HepG2 (cell line): Measurements from ENCODE around the gene EPHA2. TPM values are rescaled to one million over a fixed set of nuclear protein-coding genes. Genes with fewer than 3 reads are reported as not detected.

Experiments used
- ATF7 ChIP-seq, 2 experiments: fragments of 450-650 bp in 1 of 2; sonication (generic) in 1 of 2; formaldehyde crosslinking in 1 of 2; IDR thresholded peaks; 2 replicates each; pipeline versions ENCODE4 v1.4.0 to v1.6.1; 2016 to 2020; ENCODE audit warnings: antibody characterized with exemption in 1 of 2, mild to moderate bottlenecking in 1 of 2, missing genetic modification reagents in 1 of 2
- CTCF ChIP-seq: sonication (generic); formaldehyde crosslinking; IDR thresholded peaks from 2 replicates; pipeline ENCODE4 v1.5.0; 2020; ENCODE audit warnings: mild to moderate bottlenecking, missing genetic modification reagents, moderate library complexity
- HOMEZ ChIP-seq: IDR thresholded peaks from 2 replicates; pipeline ENCODE4 v1.6.1; 2016; ENCODE audit warnings: low read depth
- ISX ChIP-seq: sonication (generic); formaldehyde crosslinking; conservative IDR thresholded peaks from 2 replicates; pipeline ENCODE4 v1.5.0; 2020; ENCODE audit warnings: missing genetic modification reagents
- MLLT10 ChIP-seq: sonication (generic); formaldehyde crosslinking; IDR thresholded peaks from 2 replicates; pipeline ENCODE4 v1.4.0; 2020; ENCODE audit warnings: missing genetic modification reagents
- MZF1 ChIP-seq: sonication (generic); formaldehyde crosslinking; IDR thresholded peaks from 2 replicates; pipeline ENCODE4 v1.8.1; 2023; ENCODE audit warnings: mild to moderate bottlenecking, missing genetic modification reagents, borderline replicate concordance
- NFE2 ChIP-seq: sonication (generic); formaldehyde crosslinking; IDR thresholded peaks from 2 replicates; pipeline ENCODE4 v1.4.0; 2020; ENCODE audit warnings: missing genetic modification reagents
- NR3C1 ChIP-seq: sonication (generic); formaldehyde crosslinking; IDR thresholded peaks from 2 replicates; pipeline ENCODE4 v1.4.0; 2020; ENCODE audit warnings: missing genetic modification reagents
- SALL1 ChIP-seq: sonication (generic); formaldehyde crosslinking; IDR thresholded peaks from 2 replicates; pipeline ENCODE4 v1.8.0; 2022; ENCODE audit warnings: mild to moderate bottlenecking, missing genetic modification reagents
- TERF1 ChIP-seq: sonication (generic); formaldehyde crosslinking; IDR thresholded peaks from 2 replicates; pipeline ENCODE4 v1.8.0; 2022; ENCODE audit warnings: mild to moderate bottlenecking, missing genetic modification reagents, moderate library complexity
- ZNF180 ChIP-seq: sonication (generic); formaldehyde crosslinking; IDR thresholded peaks from 2 replicates; pipeline ENCODE4 v1.4.0; 2020; ENCODE audit warnings: low read depth, missing genetic modification reagents, borderline replicate concordance
- ZNF414 ChIP-seq: sonication (generic); formaldehyde crosslinking; IDR thresholded peaks from 2 replicates; pipeline ENCODE4 v1.5.0; 2020; ENCODE audit warnings: missing genetic modification reagents
- ZNF430 ChIP-seq: sonication (generic); formaldehyde crosslinking; IDR thresholded peaks from 2 replicates; pipeline ENCODE4 v1.9.0; 2021; ENCODE audit warnings: mild to moderate bottlenecking, missing genetic modification reagents
- ZNF512B ChIP-seq: sonication (generic); formaldehyde crosslinking; IDR thresholded peaks from 2 replicates; pipeline ENCODE4 v1.5.1; 2020; ENCODE audit warnings: missing genetic modification reagents, mild to moderate bottlenecking, borderline replicate concordance
- ZNF589 ChIP-seq: sonication (generic); formaldehyde crosslinking; conservative IDR thresholded peaks from 2 replicates; pipeline ENCODE4 v1.8.0; 2022; ENCODE audit warnings: mild to moderate bottlenecking, moderate library complexity, missing genetic modification reagents
- polyA plus RNA-seq, 8 experiments: library from polyadenylated mRNA; depleted of rRNA in 3 of 8; stranded (reverse) in 7 of 8; unstranded in 1 of 8; fragments of >200 nt; fragmentation: Illumina TruSeq in 4 of 8; extraction: Trizol in 4 of 8; gene quantifications; 2 replicates each; pipeline versions ENCODE4 v1.2.1 to v1.2.3, GENCODE V29; 2011 to 2016; ENCODE audit warnings: low read depth in 4 of 8, missing spikeins in 1 of 8, mixed read lengths in 1 of 8; ENCODE audit not compliant: insufficient read depth in 1 of 8
- total RNA-seq, 5 experiments: library from RNA; depleted of rRNA; stranded (reverse); fragments of >200 nt; fragmentation: Illumina TruSeq; extraction: Trizol; gene quantifications; 2 replicates each; pipeline ENCODE4 v1.2.3, GENCODE V29; 2016; ENCODE audit warnings: low read depth in 1 of 5
- TF ChIP-seq, protein P1 (sequence below): sonication (generic); formaldehyde crosslinking; conservative IDR thresholded peaks from 2 replicates; pipeline ENCODE4 v1.8.1; 2023; ENCODE audit warnings: missing genetic modification reagents
- TF ChIP-seq, protein P2 (sequence below): sonication (generic); formaldehyde crosslinking; IDR thresholded peaks from 2 replicates; pipeline ENCODE4 v1.5.0; 2020; ENCODE audit warnings: mild to moderate bottlenecking, low read depth, missing genetic modification reagents, borderline replicate concordance

The EPHA2 gene
- total and polyA plus RNA-seq, 2 of the 13 experiments (the other 11 are each of a cell fraction or from before 2014, with no cell fraction given) = 33.6 to 53.6 TPM

DNA sequence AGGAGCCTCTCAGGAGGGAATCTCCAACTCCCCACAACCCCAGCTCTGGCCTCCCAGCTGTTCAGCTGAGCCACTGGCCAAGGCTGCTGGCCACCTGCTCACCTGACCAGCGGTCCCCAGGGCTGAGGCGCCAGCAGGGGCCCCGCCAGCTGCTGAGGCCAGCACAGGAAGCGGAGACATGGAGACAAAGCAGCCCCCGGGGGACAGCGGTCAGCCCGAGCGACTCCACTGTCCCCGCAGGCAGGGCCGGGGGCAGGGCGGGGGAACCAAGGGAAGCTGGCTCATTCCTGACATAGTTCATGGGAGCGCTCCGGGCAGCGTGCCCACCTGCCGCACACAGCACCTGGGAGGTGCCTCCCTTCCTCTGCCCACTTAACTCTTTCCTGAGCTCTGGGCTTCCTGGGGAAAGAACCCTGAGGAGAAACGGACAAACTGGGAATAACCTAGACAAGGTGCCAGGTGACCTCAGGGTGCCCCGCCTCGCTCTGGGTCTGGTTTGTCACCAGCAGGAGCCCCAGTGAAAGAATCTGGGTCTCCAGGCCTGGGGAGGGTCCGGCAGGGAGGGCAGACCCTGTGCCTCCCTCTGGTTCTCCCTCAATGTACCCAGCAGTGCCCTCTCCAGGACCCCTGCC is 10.7 kb downstream of the EPHA2 start (continued):
- TF ChIP-seq, protein P1, sequence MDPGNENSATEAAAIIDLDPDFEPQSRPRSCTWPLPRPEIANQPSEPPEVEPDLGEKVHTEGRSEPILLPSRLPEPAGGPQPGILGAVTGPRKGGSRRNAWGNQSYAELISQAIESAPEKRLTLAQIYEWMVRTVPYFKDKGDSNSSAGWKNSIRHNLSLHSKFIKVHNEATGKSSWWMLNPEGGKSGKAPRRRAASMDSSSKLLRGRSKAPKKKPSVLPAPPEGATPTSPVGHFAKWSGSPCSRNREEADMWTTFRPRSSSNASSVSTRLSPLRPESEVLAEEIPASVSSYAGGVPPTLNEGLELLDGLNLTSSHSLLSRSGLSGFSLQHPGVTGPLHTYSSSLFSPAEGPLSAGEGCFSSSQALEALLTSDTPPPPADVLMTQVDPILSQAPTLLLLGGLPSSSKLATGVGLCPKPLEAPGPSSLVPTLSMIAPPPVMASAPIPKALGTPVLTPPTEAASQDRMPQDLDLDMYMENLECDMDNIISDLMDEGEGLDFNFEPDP (CRISPR knock-in tag) = no peak
- TF ChIP-seq ZNF430 (no peak), NFE2 (CRISPR knock-in tag) (no peak), ZNF414 (CRISPR knock-in tag) (peak; percentile 38; the same call in 1 of the 2 replicates), ZNF512B (no peak), ZNF589 (no peak), ATF7 (IDR thresholded peaks at IDR 0.05) (no peak), ATF7 (CRISPR knock-in tag; IDR thresholded peaks at IDR 0.05) (0 out of 2 replicates have a peak, but pooled peaks have one; percentile 42), TERF1 (no peak), CTCF (no peak), MZF1 (CRISPR knock-in tag) (no peak), MLLT10 (no peak), ISX (no peak), SALL1 (no peak; the same call in 1 of the 2 replicates), ZNF180 (CRISPR knock-in tag) (no peak), HOMEZ (CRISPR knock-in tag) (no peak), NR3C1 (no peak)
- TF ChIP-seq, protein P2, sequence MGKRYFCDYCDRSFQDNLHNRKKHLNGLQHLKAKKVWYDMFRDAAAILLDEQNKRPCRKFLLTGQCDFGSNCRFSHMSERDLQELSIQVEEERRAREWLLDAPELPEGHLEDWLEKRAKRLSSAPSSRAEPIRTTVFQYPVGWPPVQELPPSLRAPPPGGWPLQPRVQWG (CRISPR knock-in tag) = no peak
